OCI-LY7 (cell line): ENCODE measurements around the gene CEP112. TPM values are rescaled to one million over a fixed set of nuclear protein-coding genes. Genes with fewer than 3 reads are reported as not detected.

ENCODE experiments used
- BruUV-seq: library from RNA; stranded (reverse); fragments of 400-500 nt; replicated peaks from 2 replicates; lab custom pipeline; 2021; lab: Mats Ljungman, UMichigan
- CTCF ChIA-PET: fragments of 300-600 bp; sonication (Branson Sonifier 250); formaldehyde crosslinking; loops from one replicate; lab custom pipeline; 2022; ENCODE audit warnings: antibody characterized with exemption; ENCODE audit not compliant: unreplicated experiment; lab: Charles Lee
- POLR2A ChIA-PET: fragments of 300-600 bp; sonication (Branson Sonifier 250); formaldehyde crosslinking; loops from one replicate; lab custom pipeline; 2022; ENCODE audit warnings: antibody characterized with exemption; lab: Charles Lee
- DNase-seq: peaks from one replicate; pipeline ENCODE4 v3.0.0-alpha.2; 2015; ENCODE audit warnings: low spot score
- H2AFZ ChIP-seq: fragments of 200-600 bp; sonication (generic), shearing (Covaris generic); 2 replicates; pipeline ENCODE4 v1.6.1; 2014; ENCODE audit warnings: mild to moderate bottlenecking, antibody characterized with exemption, low read length, moderate library complexity
- H3K27ac ChIP-seq: fragments of 200-600 bp; sonication (generic); 2 replicates; pipeline ENCODE4 v1.5.1; 2014; ENCODE audit warnings: mixed run types, low read depth, mild to moderate bottlenecking, moderate library complexity, low read length, inconsistent platforms; ENCODE audit not compliant: poor library complexity, severe bottlenecking
- H3K36me3 ChIP-seq: fragments of 200-600 bp; sonication (generic); 2 replicates; pipeline ENCODE4 v1.6.1; 2014; ENCODE audit warnings: mild to moderate bottlenecking, antibody characterized with exemption, low read length, moderate library complexity, mixed read lengths; ENCODE audit not compliant: insufficient read depth
- H3K4me1 ChIP-seq: fragments of 200-600 bp; sonication (generic); 2 replicates; pipeline ENCODE4 v1.5.1; 2014; ENCODE audit warnings: mild to moderate bottlenecking, low read length; ENCODE audit not compliant: insufficient read depth, poor library complexity, severe bottlenecking
- H3K4me2 ChIP-seq: fragments of 200-600 bp; sonication (generic); 2 replicates; pipeline ENCODE4 v1.6.1; 2014; ENCODE audit warnings: mild to moderate bottlenecking, low read length
- H3K4me3 ChIP-seq: fragments of 200-600 bp; sonication (generic); 2 replicates; pipeline ENCODE4 v1.5.1; 2014; ENCODE audit warnings: mild to moderate bottlenecking, low read depth, low read length; ENCODE audit not compliant: poor library complexity, severe bottlenecking
- H3K79me2 ChIP-seq: fragments of 200-600 bp; sonication (generic); 2 replicates; pipeline ENCODE4 v1.6.1; 2016; ENCODE audit warnings: low read depth, mild to moderate bottlenecking, low read length, moderate library complexity, mixed read lengths; ENCODE audit not compliant: insufficient read depth
- H3K9me2 ChIP-seq: fragments of 200-600 bp; sonication (generic); 2 replicates; pipeline ENCODE4 v1.6.1; 2016; ENCODE audit warnings: mild to moderate bottlenecking, low read length, mixed read lengths; ENCODE audit not compliant: insufficient read depth
- H3K9me3 ChIP-seq: fragments of 200-600 bp; sonication (generic); 2 replicates; pipeline ENCODE4 v1.6.1; 2014; ENCODE audit warnings: mild to moderate bottlenecking, mixed run types, low read length, mixed read lengths
- H4K20me1 ChIP-seq: fragments of 200-600 bp; sonication (generic); 2 replicates; pipeline ENCODE4 v1.6.1; 2014; ENCODE audit warnings: mild to moderate bottlenecking, antibody characterized with exemption, low read length, moderate library complexity, mixed read lengths; ENCODE audit not compliant: insufficient read depth
- CTCF ChIP-seq: fragments of 200-600 bp; sonication (generic); conservative IDR thresholded peaks from 2 replicates; pipeline ENCODE4 v1.5.1; 2014; ENCODE audit warnings: mild to moderate bottlenecking, antibody characterized with exemption, low read length, moderate library complexity, mixed read lengths
- EZH2phosphoT487 ChIP-seq: fragments of 200-600 bp; sonication (generic); IDR thresholded peaks from 2 replicates; pipeline ENCODE4 v1.6.1; 2018; ENCODE audit warnings: low read depth, borderline replicate concordance, mild to moderate bottlenecking, mixed run types, antibody characterized with exemption, low read length, moderate library complexity, mixed read lengths
- intact Hi-C: fragments of 100-400 bp; cut with micrococcal nuclease; formaldehyde crosslinking; loops from one replicate; pipeline ENCODE4 v1.10.0; 2022; ENCODE audit not compliant: unreplicated experiment
- total RNA-seq, 2 experiments: library from RNA; depleted of rRNA in 1 of 2; stranded (reverse); fragments of >200 nt in 1 of 2; shearing (Covaris generic) in 1 of 2; gene quantifications; 2 replicates each; pipeline ENCODE4 v1.2.3, GENCODE V29; 2014 to 2022

The CEP112 gene
- total RNA-seq, 2 experiments from 2014 or later = 2.7 to 6.9 TPM

- BruUV-seq = no TSS peak
- Histone ChIP-seq H3K9me2 (no peaks in the 10 kb centered on the region), H3K79me2 (no peaks in the 10 kb centered on the region), H3K4me2 (no peak overlapping the region), H3K27ac (no peak overlapping the region), H3K4me3 (no peak overlapping the region), H3K9me3 (no peaks in the 10 kb centered on the region), H3K4me1 (no peaks in the 10 kb centered on the region), H3K36me3 (no peaks in the 10 kb centered on the region), H4K20me1 (no peaks in the 10 kb centered on the region), H2AFZ (no peak overlapping the region)
- DNase-seq = no peak
- intact Hi-C loops = loop anchor here (2.0 to 5.0 kb wide), 2 partner anchors 179 to 758 kb away; no protein-coding TSS in a partner anchor
- ChIA-PET POLR2A (interaction anchor here (0.7 kb wide), 1 partner anchor 400 kb away, joined by 4 read pairs; no protein-coding TSS in a partner anchor), CTCF (no interaction called here)
- TF ChIP-seq CTCF (no peak), EZH2phosphoT487 (no peak)
Measured at GRCh38 chr17:65988451-65988850, 203.5 kb downstream of the CEP112 start.

GRCh38 chr17:65987988-65988387, 203.9 kb downstream of the CEP112 start:
- Histone ChIP-seq H3K9me3 (no peaks in the 10 kb centered on the region), H3K79me2 (no peaks in the 10 kb centered on the region), H3K4me3 (no peak overlapping the region), H3K4me2 (no peak overlapping the region), H3K4me1 (no peaks in the 10 kb centered on the region), H4K20me1 (no peaks in the 10 kb centered on the region), H2AFZ (no peak overlapping the region), H3K9me2 (no peaks in the 10 kb centered on the region), H3K36me3 (no peaks in the 10 kb centered on the region), H3K27ac (no peak overlapping the region)
- TF ChIP-seq EZH2phosphoT487 = no peak
- TF ChIP-seq CTCF = peak; percentile 82
- ChIA-PET POLR2A (interaction anchor here (0.7 kb wide), 1 partner anchor 399 kb away, joined by 4 read pairs; no protein-coding TSS in a partner anchor), CTCF (no interaction called here)
- DNase-seq = peak; percentile 38
- intact Hi-C loops = loop anchor here (2.0 to 5.0 kb wide), 3 partner anchors 179 to 757 kb away; no protein-coding TSS in a partner anchor
- no TSS peak for BruUV-seq

- ChIA-PET CTCF (no interaction called here), POLR2A (no interaction called here)
- Histone ChIP-seq H3K79me2 (no peaks in the 10 kb centered on the region), H2AFZ (no peak overlapping the region), H3K9me2 (no peaks in the 10 kb centered on the region), H3K4me2 (no peak overlapping the region), H3K4me1 (no peaks in the 10 kb centered on the region), H3K27ac (no peak overlapping the region), H4K20me1 (no peaks in the 10 kb centered on the region), H3K4me3 (no peak overlapping the region), H3K9me3 (no peaks in the 10 kb centered on the region), H3K36me3 (no peaks in the 10 kb centered on the region)
- intact Hi-C loops = loop anchor here (5.0 kb wide), 1 partner anchor 182 kb away; no protein-coding TSS in a partner anchor
- no peak for DNase-seq
- TF ChIP-seq CTCF = no peak
- no peak for TF ChIP-seq EZH2phosphoT487
- BruUV-seq = no TSS peak
Measured at GRCh38 chr17:65985571-65985970, 206.4 kb downstream of the CEP112 start.
